ENCODE results near the gene ANKRD44.

GRCh38 chr2:196955036-196955435 lies 355.5 kb downstream of the ANKRD44 start:
- TF ChIP-seq CTCF (conservative IDR thresholded peaks at IDR 0.05 in 1 of 2, IDR thresholded peaks at IDR 0.05 in 1 of 2; ENCODE audit: extremely low read depth in 1 of 2, insufficient read depth in 1 of 2, low read depth in 1 of 2, low read length in 2 of 2) (no peak), EZH2 (IDR thresholded peaks at IDR 0.05; ENCODE audit: borderline replicate concordance, low read length) (no peak)

Measured in mammary epithelial cell (primary cell).